ENCODE measurements around the gene ZNF746. TPM values are rescaled to one million over a fixed set of nuclear protein-coding genes. Genes with fewer than 3 reads are reported as not detected.
A peak's percentile ranks its signal among the peaks of the same experiment; 100 is the strongest.
"Not testable (repeated sequence)": the region's sequence is repeated elsewhere in the genome, so short reads cannot be mapped to it uniquely, and the experiment has no call there.

Gene ZNF746
- total RNA-seq, 1 donor from 2014 or later = 11.3 TPM

DNA sequence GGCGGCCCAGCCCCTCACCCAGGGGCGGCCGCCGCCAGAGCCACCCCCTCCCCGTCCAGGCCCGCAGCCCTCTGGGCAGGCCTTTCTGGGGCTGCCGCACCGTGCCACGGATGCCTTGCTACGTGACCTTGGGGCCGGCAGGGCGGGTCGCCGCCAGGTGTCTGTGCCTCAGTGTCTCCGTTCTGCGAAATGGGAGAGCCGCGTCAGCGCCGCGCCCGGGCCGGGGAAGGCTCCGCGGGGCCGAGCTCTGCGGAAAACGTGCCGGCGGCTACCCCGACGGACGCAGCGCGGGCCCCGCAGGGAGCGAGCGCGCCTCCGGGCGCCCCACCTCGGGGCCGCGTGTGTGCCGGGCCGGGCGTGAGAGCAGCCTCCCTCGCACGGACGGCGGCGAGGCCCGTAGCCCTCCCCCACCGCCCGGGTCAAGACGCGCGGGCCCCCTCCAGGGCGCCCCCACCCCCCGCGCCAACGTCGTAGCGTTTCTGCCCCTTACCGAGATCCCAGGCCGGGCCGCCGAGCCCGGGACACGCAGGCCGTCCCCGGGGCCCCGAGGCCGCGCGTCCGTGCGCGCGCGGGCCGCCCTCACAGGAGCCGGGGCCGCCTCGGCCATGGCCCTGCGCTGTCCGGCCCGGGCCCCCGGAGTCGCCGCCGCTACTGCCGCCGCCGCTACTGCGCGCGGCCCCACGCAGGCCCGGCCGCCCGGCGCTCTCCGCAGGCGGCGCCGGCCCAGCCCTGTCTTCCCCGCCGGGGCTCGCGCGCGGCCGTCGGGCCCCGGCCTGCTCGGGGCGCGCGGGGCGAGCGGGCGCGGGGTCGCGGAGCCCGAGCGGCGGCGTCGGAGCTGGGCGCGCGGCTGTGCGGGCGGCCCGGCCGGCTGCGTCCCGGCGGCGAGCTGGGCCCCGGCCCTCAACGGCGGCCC, 37.8 kb downstream of the ZNF746 start:
- DNase-seq (ENCODE audit: low read depth in 2 of 2) = peak in 1 of 2 donors; percentile 39

DNA sequence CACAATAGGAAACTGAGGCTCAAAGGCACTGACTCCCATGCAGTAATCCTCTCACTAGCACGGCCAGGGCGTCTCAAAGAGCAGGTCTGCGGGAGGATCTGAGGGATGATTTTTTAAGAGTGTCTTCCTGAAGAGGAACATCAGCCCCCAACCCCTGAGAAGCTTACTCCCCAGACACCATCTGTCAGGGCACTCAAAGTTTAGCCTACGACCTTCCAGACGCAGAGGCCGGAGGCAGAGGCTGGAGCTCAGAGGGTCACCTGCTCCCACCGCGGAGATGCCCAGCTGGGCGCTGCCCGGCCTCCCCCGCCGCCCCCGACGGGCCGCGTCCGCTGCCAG, 38.4 kb downstream of the ZNF746 start:
- DNase-seq (ENCODE audit: low read depth in 2 of 2) = no peak

DNA sequence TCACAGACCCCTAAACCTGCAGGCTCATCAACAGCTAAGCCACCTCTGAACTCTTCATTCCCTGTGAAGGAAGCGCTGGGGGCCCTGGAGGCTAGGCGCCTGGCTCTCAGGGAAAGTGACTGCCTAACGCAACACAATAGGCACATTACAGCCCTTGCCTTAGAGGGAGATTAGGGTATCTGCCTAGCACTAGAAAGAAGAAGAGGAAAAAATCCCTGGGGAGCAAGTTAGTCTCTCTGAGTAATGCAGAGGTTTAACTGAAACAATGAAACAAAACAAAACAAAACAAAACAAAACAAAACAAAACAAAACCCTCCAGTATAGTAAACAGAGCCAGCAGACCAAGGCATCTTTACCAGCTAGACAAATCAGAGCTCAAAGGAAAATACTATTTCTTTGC, 39.4 kb downstream of the ZNF746 start:
- DNase-seq (ENCODE audit: low read depth in 2 of 2) = no peak

DNA sequence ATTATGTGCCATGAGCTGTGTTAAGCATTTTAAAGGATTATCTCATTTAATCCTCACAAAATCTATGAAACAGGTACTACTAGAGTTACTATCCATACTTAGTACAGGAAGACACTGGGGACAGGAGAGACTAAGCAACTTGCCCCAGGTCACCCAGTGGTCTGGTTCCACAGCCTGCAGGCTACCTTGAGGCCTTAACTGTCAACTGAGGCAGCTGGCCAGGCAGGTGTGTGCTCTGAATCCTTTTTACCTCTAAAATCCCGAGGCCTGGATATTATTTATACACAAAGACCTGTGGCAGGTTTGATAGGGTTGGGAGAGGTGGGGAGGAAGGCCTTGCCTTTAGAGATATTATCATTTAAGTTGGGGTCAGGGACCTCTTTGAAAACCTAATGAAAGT, 39.8 kb downstream of the ZNF746 start:
- DNase-seq (ENCODE audit: low read depth in 2 of 2) = no peak

DNA sequence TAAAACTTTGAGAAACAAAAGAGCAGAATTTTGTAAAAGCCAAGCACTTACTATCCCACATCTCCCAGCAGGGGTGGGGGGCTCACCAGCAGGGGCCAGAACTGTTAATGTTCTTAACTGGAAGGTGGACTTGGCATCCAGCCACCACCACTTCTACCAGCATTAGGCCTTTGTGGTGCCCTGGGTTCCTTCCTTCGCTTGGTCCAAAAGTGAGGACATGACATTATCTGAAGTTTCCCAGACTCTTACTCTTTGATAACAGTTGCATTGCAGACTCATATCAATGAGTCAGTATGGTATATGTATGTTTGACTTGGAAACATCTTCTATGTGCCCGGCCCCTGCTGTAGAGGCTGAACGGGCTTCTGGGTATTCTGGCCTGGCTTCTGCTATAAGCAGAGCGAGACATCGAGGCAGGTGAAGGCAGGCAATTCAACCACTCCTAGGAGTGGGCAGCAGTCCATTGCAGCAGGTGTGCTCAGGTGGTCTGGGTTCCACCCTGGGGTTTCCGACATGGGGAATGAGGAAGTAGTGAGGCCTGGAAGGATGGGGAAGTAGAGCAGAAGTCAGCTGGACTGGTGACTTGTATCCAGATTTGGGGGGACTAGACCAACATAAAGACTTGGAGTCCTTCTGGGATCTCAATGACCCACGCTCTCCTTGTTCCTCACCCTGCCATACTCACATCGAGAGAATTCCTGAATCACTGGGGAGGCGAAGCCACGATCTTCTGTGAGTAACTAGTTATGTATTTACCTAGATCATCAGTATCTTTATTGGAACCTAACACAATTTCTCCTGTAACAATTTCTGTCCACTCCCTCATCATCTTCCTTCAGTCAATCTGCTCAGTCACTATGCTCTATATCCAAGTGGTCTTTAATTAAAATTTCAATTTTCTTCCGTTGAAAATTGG, 40.8 kb downstream of the ZNF746 start:
- DNase-seq (ENCODE audit: low read depth in 2 of 2) = no peak

DNA sequence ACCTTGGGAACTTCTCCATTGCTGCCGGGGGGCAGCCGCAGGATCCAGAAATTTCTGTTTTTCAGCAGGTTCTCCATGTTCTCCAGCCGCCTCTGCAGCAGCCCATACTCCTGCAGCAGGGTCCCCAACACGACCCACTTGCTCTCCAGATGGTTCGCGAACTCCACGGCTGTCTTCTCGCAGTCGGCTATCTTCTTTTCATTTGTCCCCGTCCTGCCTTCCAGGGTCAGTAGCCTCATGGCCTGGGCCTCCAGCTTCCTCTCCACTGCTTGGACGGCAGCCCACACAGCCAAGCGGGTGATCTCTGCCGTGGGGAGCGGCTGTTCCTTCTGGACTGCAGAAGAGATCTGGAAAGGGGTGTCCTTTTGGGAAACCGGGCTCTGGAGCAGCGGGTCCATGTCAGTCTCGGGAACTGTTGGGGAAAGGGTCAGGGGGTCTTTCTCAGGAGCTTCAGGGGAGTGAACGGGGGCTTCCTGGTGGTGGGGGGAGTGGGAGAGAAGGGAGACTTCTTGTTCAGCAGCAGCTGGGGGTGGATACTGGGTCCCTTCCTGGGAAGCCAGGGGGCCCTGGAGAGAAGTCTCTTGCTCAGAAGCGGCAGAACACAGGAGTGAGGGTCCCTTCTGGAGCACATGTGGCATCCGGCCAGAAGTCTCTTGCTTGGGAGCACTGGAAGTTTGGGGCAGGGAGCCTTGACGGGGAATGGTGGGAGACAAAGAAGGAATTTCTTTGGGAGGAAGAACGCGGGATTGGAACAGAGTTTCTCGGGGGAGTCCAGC, 42.2 kb downstream of the ZNF746 start:
- DNase-seq (ENCODE audit: low read depth in 2 of 2) = no peak

DNA sequence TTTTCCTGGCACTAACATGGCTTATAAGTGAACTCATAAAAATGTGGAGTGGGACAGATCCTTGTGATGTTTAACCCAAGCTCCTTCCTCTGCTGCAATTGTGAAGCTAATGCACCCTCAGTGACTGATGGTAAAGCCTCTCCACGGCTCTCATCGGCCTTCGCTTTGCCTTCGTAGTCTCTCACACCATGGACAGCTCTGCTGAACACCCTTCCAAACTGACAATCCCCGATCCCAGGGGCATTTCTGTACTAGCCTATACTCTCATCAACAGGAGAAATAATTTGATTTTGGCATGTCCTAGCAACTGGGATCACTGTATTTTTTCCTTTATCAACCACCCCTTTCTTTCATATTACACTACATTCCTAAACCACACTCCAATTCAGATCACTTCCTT, 42.9 kb downstream of the ZNF746 start:
- DNase-seq (ENCODE audit: low read depth in 2 of 2) = no peak

DNA sequence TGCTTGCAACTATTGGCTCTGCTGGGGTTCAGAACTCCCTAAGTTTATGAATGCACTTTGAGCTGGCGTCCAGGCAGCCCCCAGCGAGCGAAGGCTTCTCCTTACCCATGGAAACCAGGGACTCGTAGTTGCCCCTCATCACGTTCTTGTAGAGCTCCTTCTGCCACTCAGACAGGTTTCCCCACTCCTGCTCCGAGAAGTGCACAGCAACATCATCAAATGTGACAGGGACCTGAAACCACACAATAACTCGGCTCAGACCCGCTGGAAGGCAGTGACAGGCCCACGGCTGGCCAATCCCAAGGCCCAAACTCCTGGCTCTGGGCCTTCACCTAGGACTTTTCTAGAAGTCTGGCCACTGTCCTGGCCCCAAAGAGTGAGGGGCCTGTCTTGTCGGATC, 43.6 kb downstream of the ZNF746 start:
- DNase-seq (ENCODE audit: low read depth in 2 of 2) = no peak

DNA sequence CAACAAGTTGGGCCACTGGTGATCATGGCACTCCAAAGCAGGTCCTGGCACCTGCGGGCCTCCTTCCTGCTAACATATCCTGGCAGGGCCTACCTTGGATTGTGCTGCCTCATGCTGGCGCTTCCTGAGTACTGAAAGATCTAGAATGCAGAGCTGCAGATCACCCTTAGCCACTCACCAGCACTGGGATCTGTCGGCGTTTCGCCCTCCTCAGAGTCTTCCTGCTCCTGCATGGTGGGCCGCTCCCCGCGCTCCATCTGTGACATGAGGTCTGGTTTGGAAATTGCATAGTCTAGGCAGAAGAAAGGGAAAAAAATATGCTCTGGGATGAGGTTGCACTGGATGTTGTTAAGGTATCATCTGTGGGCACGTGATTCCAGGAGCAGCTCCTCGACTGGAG, 46.8 kb downstream of the ZNF746 start:
- no peak for DNase-seq (ENCODE audit: low read depth in 2 of 2)

DNA sequence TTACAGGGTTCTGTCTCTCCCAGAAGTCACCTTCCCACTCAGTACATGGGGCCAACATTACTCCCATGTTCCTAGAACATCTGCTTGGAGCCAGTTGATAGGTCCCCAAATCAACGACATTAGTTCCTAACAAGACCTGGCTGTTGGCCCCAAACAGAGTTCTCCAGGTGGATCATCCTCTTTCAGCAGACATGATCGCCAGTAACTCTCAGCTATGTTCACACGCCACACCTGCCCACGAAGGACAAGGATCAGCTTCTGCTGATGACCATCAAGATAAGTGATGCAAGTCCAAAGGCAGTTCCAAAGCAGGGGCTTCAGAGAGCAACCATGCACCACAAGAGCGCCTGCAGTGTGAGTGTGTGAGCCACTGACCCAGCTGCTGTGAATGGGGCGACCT, 47.7 kb downstream of the ZNF746 start:
- no peak for DNase-seq (ENCODE audit: low read depth in 2 of 2)

DNA sequence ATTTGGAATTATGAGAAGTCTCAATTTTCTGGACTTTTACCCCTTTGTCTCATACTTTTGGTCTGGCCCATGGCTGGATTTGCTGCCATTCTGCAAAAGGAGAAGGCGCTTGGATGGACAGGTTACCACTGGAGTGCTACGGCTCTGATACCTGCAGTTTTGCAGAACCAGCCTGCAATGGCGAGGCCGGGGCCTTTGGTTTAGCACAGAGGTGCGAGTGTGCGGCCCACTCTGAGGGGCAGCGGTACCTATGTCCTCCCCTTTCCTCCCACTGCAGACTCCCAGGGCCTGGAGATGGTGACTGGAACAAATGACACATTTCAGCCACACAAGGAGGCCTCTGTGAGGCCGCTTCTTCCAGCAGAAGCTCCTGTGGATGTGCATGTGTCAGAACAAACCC, 48.6 kb downstream of the ZNF746 start:
- no peak for DNase-seq (ENCODE audit: low read depth in 2 of 2)

DNA sequence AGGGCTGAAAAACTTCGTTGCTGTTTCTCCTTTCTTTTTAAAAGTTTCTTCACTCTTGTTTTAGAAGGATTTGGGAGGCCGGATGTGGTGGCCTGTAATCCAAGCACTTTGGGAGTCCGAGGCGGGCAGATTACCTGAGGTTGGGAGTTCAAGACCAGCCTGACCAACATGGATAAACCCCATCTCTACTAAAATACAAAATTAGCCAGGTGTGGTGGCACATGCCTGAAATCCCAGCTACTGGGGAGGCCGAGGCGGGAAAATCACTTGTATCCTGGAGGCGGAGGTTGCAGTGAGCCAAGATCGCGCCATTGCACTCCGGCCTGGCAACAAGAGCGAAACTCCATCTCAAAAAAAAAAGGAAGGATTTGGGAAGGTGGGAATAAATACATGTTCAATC, 51.6 kb downstream of the ZNF746 start:
- DNase-seq (ENCODE audit: low read depth in 2 of 2) = not testable (repeated sequence)

DNA sequence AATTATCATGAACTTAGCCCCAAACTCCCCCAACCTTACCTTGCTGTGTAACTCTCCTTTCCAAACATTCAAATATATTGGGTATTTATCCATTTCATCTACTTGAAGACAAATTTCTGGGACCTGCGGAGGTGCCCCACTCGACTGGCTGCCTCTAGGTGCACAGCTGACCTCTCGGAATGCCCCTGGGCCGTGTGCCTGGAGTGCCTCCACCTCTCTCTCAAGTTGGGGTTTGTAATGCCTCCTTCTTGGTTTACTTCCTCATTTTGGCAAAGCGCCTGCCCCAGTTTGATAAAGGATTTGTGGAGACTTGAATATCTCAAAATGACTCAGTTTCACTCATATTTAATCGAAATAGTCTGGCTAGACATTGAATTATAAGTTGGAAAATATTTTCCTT, 53.3 kb downstream of the ZNF746 start:
- DNase-seq (ENCODE audit: low read depth in 2 of 2) = no peak

DNA sequence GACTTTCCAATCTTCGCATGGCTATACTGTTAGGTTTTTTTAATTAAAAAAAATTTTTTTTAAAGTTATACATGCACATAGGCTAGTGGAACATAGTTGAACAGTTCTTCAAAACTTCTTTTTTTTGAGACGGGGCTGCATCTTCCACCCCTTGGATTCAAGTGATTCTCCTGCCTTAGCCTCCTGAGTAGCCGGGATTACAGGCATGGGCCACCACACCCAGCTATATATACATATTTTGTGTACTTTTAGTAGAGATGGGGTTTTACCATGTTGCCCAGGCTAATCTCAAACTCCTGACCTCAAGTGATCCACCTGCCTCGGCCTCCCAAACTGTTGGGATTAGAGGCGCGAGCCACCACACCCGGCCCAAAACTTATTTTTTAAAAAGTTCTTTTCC, 54.1 kb downstream of the ZNF746 start:
- DNase-seq (ENCODE audit: low read depth in 2 of 2) = no peak

DNA sequence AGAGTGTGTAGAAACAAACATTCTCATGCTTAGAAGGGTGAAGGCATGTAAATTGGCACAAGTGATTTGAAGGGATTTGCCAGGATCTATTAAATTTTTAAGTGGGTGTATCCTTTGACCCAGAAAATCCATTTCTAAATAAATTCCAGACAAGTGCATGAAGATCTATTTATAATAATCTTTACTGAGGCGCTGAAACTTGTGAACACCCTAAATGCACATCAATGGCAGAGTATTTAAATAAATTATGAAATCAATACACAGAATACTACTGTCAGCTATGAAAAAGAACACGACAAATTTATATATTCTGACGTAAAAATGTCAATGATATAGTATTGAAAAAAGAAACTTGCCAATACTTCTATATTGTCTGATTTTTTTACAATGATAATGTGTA, 54.7 kb downstream of the ZNF746 start:
- no peak for DNase-seq (ENCODE audit: low read depth in 2 of 2)

DNA sequence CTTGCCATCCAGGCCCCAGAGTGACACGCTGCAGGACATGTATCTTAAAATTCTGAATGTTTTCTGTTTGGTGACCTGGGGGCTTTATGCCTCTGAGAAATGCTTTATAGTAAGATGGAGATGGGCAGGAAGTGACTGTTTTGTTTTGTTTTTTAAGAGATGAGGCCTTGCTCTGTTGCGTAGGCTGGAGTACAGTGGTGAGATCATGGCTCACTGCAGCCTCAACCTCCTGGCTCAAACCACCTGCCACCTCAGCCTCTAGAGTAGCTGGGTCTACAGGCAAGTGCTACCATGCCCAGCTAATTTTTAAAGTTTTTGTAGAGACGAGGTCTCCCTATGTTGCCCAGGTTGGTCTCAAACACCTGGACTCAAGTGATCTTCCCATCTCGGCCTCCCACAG, 57.4 kb downstream of the ZNF746 start:
- no peak for DNase-seq (ENCODE audit: low read depth in 2 of 2)

DNA sequence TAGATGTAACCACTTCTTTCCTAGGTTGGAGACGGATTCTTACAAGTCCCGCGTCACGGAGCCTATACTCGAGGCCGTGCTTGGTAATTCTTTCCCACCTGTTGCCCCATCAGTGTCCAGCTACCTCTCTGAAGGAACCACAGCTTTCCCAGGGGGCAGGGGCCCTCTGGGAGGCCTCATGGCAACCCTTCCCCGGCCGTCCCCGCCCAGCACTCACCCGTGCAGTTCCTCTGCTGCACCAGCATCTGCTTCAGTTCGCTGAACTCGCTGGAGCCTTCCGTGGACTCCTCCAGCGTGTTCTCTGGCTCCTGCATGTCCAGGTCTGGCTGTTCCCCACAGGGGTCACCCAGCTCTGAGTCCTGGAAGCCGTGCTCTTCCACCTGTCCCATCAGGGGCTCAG, 61.3 kb downstream of the ZNF746 start:
- no peak for DNase-seq (ENCODE audit: low read depth in 2 of 2)

DNA sequence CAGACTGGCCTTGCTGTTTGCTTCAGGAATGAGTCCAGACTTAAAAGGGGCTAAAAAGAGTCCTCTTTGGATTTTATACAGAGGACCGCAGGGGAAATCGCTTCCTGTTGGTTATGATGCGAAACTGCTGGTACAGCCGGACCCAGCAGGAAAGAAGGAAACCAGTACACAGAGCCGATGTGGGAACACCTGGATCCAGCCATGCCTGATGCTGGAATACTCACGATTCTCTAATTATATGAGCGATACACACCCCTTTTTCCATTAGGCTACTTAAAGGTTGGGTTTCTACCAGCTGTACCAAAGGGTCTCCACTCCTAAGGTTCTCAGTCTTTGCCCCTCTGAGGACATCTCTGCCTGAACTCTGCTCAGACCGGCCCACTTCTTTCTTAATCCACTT, 64.5 kb downstream of the ZNF746 start:
- DNase-seq (ENCODE audit: low read depth in 2 of 2) = no peak

DNA sequence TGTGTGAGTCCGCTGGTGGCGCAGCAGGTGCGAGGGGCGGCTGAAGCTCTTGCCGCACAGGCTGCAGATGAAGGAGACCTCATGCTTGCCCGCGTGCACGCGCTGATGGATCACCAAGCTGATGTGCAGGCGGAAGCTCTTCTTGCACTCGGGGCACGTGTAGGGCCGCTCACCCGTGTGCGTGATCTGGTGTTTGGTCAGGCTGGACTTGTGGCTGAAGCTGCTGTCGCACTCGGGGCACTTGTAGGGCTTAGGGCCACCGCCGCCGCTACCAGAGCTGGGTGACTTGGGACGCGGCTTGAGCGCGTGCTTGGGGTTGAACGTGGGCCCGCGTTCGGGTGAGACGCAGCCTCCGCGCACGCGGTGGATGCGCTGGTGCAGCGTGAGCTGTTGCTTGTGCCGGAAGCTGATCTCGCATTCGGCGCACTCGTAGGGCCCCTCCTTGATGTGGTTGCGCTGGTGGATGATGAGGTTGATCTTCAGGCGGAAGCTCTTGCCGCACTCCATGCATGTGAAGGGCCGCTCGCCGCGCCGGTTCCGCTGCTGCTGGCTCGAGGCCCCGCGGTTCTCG, 65.4 kb downstream of the ZNF746 start:
- no peak for DNase-seq (ENCODE audit: low read depth in 2 of 2)

DNA sequence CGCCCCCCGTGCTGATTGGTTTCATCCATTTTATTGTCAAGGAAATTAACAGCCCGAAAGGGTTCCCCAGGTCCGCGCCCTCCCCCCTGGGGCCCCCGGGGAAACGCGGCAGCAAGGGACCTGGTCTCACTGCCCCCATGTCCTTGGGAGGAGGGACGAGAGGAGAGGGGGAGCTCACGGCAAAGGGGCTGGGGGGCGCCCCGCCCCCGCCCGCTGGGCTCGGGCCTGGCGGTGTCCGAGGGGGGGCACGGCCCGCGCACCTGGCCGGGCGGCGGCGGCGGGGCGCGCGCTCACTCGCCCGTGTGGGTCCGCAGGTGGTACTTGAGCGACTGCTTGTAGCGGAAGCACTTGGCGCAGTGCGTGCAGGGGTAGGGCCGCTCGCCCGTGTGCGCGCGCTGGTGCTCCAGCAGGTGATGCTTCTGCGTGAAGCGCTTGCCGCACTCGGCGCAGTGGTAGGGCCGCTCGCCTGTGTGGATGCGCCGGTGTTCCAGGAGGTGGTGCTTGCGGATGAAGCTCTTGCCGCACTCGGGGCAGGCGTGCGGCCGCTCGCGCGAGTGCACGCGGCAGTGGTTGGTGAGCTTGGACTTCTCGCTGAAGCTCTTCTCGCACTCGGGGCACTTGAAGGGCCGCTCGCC, 66.0 kb downstream of the ZNF746 start:
- DNase-seq (ENCODE audit: low read depth in 2 of 2) = no peak

DNA sequence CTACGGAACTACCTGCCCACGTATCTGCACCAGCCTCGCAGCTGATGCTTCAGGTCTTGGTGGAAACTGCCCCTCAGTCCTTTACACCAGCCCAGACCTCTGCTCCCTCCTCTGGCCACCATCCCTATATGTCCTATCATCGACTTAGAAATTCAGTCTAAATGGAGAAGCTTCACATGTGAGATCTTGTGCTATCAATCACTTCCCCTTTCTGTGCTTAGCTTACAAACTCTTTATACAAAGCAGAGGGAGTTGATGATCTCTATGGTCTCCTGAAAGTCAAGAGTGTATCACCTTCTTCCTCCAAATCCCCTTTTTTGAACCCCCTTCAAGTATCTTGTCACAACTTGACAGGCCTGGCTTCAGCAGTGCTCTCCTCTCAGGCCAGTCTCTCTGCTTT, 67.4 kb downstream of the ZNF746 start:
- DNase-seq (ENCODE audit: low read depth in 2 of 2) = no peak
